HEK293 (cell line): ENCODE results near the gene C7orf57.

Source experiments
- CTCF ChIA-PET: fragments of 350-600 bp; formaldehyde crosslinking; extraction: SDS; loops from one replicate; lab custom pipeline; 2021; ENCODE audit warnings: antibody characterized with exemption; lab: Yijun Ruan, JAX
- POLR2A ChIA-PET: fragments of 300-600 bp; formaldehyde crosslinking; extraction: SDS; loops from one replicate; lab custom pipeline; 2020; ENCODE audit warnings: antibody characterized with exemption, inconsistent platforms; lab: Yijun Ruan, JAX
- H3K27ac ChIP-seq: fragments of 200-500 bp; sonication (Bioruptor generic); 2 replicates; pipeline ENCODE4 v1.5.1; 2014; ENCODE audit warnings: low read depth, low read length, control low read depth, inconsistent platforms; ENCODE audit errors: extremely low read depth
- H3K36me3 ChIP-seq, 2 experiments: fragments of 200-500 bp in 1 of 2; sonication (Bioruptor generic) in 1 of 2; 1 replicate in 1 of 2; 2 replicates in 1 of 2; pipeline ENCODE4 v1.5.1; 2014 to 2017; ENCODE audit warnings: inconsistent platforms in 2 of 2, low read length in 2 of 2; ENCODE audit not compliant: control insufficient read depth in 2 of 2, insufficient read depth in 1 of 2
- H3K4me1 ChIP-seq: fragments of 200-500 bp; sonication (Bioruptor generic); 2 replicates; pipeline ENCODE4 v1.5.1; 2014; ENCODE audit warnings: mild to moderate bottlenecking, low read length, inconsistent platforms; ENCODE audit not compliant: control insufficient read depth, insufficient read depth
- H3K4me3 ChIP-seq: 2 replicates; pipeline ENCODE4 v1.5.1; 2011; ENCODE audit warnings: low read depth, mild to moderate bottlenecking, control low read depth, low read length, moderate library complexity
- H3K9me3 ChIP-seq: fragments of 200-500 bp; sonication (Bioruptor generic); 2 replicates; pipeline ENCODE4 v1.5.1; 2014; ENCODE audit warnings: low read depth, low read length, inconsistent platforms; ENCODE audit not compliant: control insufficient read depth, insufficient read depth
- EGR2 ChIP-seq: fragments of 450-650 bp; formaldehyde crosslinking; IDR thresholded peaks from 2 replicates; pipeline ENCODE4 v1.5.1; 2016; ENCODE audit warnings: low read depth, missing biosample characterization, missing genetic modification characterization
- MZF1 ChIP-seq: fragments of 450-650 bp; formaldehyde crosslinking; IDR thresholded peaks from 2 replicates; pipeline ENCODE4 v1.5.1; 2017; ENCODE audit warnings: missing biosample characterization, missing genetic modification characterization, borderline replicate concordance
- PRDM1 ChIP-seq: fragments of 450-650 bp; formaldehyde crosslinking; IDR thresholded peaks from 2 replicates; pipeline ENCODE4; 2016; ENCODE audit warnings: missing biosample characterization, missing genetic modification characterization
- SCRT1 ChIP-seq: fragments of 450-650 bp; formaldehyde crosslinking; IDR thresholded peaks from 2 replicates; pipeline ENCODE4 v1.5.1; 2016; ENCODE audit warnings: missing biosample characterization, missing genetic modification characterization, borderline replicate concordance
- SCRT2 ChIP-seq: fragments of 450-650 bp; formaldehyde crosslinking; IDR thresholded peaks from 2 replicates; pipeline ENCODE4 v1.5.1; 2016; ENCODE audit warnings: missing biosample characterization, missing genetic modification characterization
- TRIM28 ChIP-seq: IDR thresholded peaks from 2 replicates; pipeline ENCODE4 v1.6.1; 2011; ENCODE audit warnings: low read length, control low read depth, borderline replicate concordance
- YY2 ChIP-seq: fragments of 450-650 bp; formaldehyde crosslinking; IDR thresholded peaks from 2 replicates; pipeline ENCODE4 v1.5.1; 2016; ENCODE audit warnings: missing biosample characterization, missing genetic modification characterization
- ZBTB48 ChIP-seq: fragments of 450-650 bp; formaldehyde crosslinking; IDR thresholded peaks from 2 replicates; pipeline ENCODE4 v1.5.1; 2016; ENCODE audit warnings: missing biosample characterization, missing genetic modification characterization
- ZFP37 ChIP-seq: fragments of 450-650 bp; formaldehyde crosslinking; IDR thresholded peaks from 2 replicates; pipeline ENCODE4 v1.5.1; 2016; ENCODE audit warnings: missing biosample characterization, missing genetic modification characterization
- ZNF211 ChIP-seq: fragments of 450-650 bp; formaldehyde crosslinking; IDR thresholded peaks from 2 replicates; pipeline ENCODE4 v1.5.1; 2016; ENCODE audit warnings: low read depth, missing biosample characterization, missing genetic modification characterization
- ZNF239 ChIP-seq: fragments of 450-650 bp; formaldehyde crosslinking; IDR thresholded peaks from 2 replicates; pipeline ENCODE4 v1.5.1; 2016; ENCODE audit warnings: missing biosample characterization, missing genetic modification characterization
- ZNF24 ChIP-seq: fragments of 450-650 bp; formaldehyde crosslinking; IDR thresholded peaks from 2 replicates; pipeline ENCODE4 v1.5.1; 2016; ENCODE audit warnings: missing biosample characterization, missing genetic modification characterization
- ZNF555 ChIP-seq: fragments of 450-650 bp; formaldehyde crosslinking; conservative IDR thresholded peaks from 2 replicates; pipeline ENCODE4 v1.5.1; 2017; ENCODE audit warnings: missing biosample characterization, mild to moderate bottlenecking, missing genetic modification characterization, inconsistent platforms
- ZNF629 ChIP-seq: fragments of 450-650 bp; formaldehyde crosslinking; IDR thresholded peaks from 2 replicates; pipeline ENCODE4 v1.5.1; 2017; ENCODE audit warnings: missing biosample characterization, missing genetic modification characterization
- ZNF658 ChIP-seq: fragments of 450-650 bp; formaldehyde crosslinking; IDR thresholded peaks from 2 replicates; pipeline ENCODE4; 2016; ENCODE audit warnings: missing biosample characterization, missing genetic modification characterization
- ZNF701 ChIP-seq: fragments of 450-650 bp; formaldehyde crosslinking; IDR thresholded peaks from 2 replicates; pipeline ENCODE4 v1.5.1; 2016; ENCODE audit warnings: missing biosample characterization, missing genetic modification characterization
- ZNF747 ChIP-seq: fragments of 450-650 bp; formaldehyde crosslinking; IDR thresholded peaks from 2 replicates; pipeline ENCODE4 v1.5.1; 2016; ENCODE audit warnings: missing biosample characterization, missing genetic modification characterization
- ZSCAN23 ChIP-seq: fragments of 450-650 bp; formaldehyde crosslinking; IDR thresholded peaks from 2 replicates; pipeline ENCODE4 v1.5.1; 2016; ENCODE audit warnings: missing biosample characterization, missing genetic modification characterization
- TF ChIP-seq, protein P1 (sequence below): fragments of 450-650 bp; formaldehyde crosslinking; IDR thresholded peaks from 2 replicates; pipeline ENCODE4 v1.5.1; 2016; ENCODE audit warnings: missing biosample characterization, missing genetic modification characterization
- TF ChIP-seq, protein P2 (sequence below): fragments of 450-650 bp; formaldehyde crosslinking; optimal IDR thresholded peaks from 2 replicates; pipeline ENCODE3; 2016; ENCODE audit warnings: missing biosample characterization, mild to moderate bottlenecking, missing genetic modification characterization
- TF ChIP-seq, protein P3 (sequence below): fragments of 450-650 bp; formaldehyde crosslinking; IDR thresholded peaks from 2 replicates; pipeline ENCODE4 v1.5.1; 2017; ENCODE audit warnings: missing biosample characterization, missing genetic modification characterization
- TF ChIP-seq, protein P4 (sequence below): fragments of 450-650 bp; formaldehyde crosslinking; IDR thresholded peaks from 2 replicates; pipeline ENCODE4 v1.5.1; 2017; ENCODE audit warnings: missing biosample characterization, missing genetic modification characterization
- TF ChIP-seq, protein P5 (sequence below): fragments of 450-650 bp; formaldehyde crosslinking; IDR thresholded peaks from 2 replicates; pipeline ENCODE4 v1.5.1; 2016; ENCODE audit warnings: missing biosample characterization, missing genetic modification characterization

The C7orf57 gene

DNA sequence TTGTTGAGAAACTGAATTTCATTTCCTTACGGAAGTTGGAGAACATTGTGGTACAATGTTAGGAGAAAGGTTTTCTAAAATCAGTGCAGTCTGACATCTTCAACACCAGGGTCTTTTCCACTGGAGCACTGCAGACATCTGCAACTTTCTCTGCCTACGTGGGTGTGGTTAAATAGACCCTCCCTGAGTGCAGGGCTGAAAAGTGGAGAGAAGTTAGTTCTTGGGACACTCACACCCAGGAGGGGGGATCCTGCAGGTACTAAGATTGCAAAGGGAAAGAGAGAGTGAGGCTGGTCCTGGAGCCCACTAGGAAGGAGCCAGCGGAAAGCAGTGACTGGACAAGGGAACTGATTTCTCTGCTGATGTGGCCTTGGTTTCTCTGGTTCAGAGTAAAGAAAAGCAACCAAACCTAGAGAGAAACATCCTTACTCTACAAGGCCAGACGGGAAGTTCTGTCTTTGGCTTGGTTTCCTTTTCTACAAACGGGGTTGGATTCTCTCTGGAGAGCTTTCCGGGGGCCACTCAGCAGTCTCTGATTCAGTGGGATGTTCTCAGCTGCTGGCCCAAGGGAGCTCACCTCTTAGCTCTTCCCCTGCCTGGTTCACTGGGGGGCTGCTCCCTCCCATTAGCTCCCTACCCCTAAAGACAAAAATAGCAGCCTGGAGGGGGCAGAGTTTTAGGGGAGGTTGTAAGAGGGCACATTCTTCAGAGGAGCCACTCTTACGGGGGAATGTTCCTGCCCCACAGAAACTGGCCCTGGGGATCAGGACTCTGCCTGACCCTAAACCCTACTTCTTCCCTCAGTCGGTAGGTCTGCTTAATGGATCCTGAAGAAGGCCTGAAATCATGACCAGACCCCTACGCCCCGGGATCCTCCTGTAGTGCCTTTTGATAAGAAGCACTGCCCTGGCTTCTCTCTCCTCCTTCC, 56.4 kb downstream of the C7orf57 start:
- H3K27ac ChIP-seq, result no peak overlapping the region
- H3K4me3 ChIP-seq, result no peak overlapping the region
- TF ChIP-seq MZF1 (tag by site-specific recombination), result no peak
- TF ChIP-seq PRDM1, result peak; percentile 6; the same call in 1 of the 2 replicates
- peaks cover 0 to 42% of the 10 kb centered on the region in 2 experiments; a peak in 2 of 3 replicates for H3K36me3 ChIP-seq
- CTCF ChIA-PET, result interaction anchor here (0.6 to 2.5 kb wide), 4 partner anchors 10 to 104 kb away, joined by 3 to 10 read pairs (median 5); no protein-coding TSS in a partner anchor
- POLR2A ChIA-PET, result interaction anchor here (0.8 to 1.5 kb wide), 5 partner anchors 12 to 102 kb away, joined by 3 to 5 read pairs (median 3); partner anchors contain the start of gene C7orf57
- no peaks in the 10 kb centered on the region for H3K9me3 ChIP-seq
- H3K4me1 ChIP-seq, result no peaks in the 10 kb centered on the region; the same call in 1 of the 2 replicates

DNA sequence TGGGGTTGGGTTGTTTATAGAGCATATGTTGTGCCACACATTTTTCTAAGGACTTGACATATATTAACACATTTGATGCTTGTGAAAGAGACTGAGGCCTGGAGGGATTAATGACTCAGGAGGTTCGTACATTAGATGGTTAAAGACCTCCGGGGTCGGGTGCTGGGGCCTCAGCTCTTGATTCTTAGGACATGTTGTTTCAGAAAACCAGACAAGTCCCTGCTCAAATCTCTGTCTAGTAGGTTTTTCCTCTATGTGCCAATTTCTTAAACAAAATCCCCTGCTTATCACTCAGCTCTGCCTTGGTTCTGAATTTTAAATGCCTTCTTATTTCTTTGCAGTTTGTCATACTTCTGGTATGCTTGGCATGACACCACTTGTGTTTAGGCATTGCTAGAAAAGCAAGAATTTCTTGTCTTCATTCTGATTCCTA, 59.5 kb downstream of the C7orf57 start:
- H3K27ac ChIP-seq, result no peak overlapping the region
- CTCF ChIA-PET, result interaction anchor here (1.7 kb wide), 1 partner anchor 103 kb away, joined by 7 read pairs; no protein-coding TSS in a partner anchor

DNA sequence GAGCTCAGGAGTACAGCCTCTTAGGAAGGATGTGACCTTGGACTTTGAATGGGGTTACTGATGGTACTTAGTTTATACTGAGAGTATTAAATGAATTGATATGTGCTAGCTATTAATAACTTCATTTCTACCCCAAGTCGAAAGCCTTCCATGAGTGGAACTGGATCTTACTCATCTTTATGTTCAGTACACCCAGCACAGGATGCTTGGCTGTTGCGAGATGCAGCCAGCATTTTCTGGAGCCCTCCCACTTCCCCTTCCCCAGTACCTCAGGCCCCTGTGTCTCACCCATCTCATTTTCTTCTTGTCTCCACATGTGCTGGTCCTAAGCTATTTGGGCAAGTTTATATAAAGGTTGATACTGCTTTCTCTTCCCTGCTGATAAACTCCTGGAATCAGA, 60.9 kb downstream of the C7orf57 start:
- ChIA-PET POLR2A (no interaction called here), CTCF (interaction anchor here (1.0 to 1.7 kb wide), 3 partner anchors 12 to 107 kb away, joined by 3 to 7 read pairs (median 4); no protein-coding TSS in a partner anchor)
- TF ChIP-seq SCRT2 (no peak), ZFP37 (tag by site-specific recombination) (no peak), TRIM28 (no peak), ZNF629 (tag by site-specific recombination) (no peak), ZNF658 (tag by site-specific recombination) (no peak), YY2 (no peak), ZNF211 (tag by site-specific recombination) (no peak), ZNF555 (tag by site-specific recombination) (no peak), SCRT1 (tag by site-specific recombination) (no peak), ZSCAN23 (no peak), ZNF24 (tag by site-specific recombination) (no peak)
- TF ChIP-seq, protein P1, sequence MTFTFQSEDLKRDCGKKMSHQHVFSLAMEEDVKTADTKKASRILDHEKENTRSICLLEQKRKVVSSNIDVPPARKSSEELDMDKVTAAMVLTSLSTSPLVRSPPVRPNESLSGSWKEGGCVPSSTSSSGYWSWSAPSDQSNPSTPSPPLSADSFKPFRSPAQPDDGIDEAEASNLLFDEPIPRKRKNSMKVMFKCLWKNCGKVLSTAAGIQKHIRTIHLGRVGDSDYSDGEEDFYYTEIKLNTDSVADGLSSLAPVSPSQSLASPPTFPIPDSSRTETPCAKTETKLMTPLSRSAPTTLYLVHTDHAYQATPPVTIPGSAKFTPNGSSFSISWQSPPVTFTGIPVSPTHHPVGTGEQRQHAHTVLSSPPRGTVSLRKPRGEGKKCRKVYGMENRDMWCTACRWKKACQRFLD (tag by site-specific recombination), result no peak
- TF ChIP-seq, protein P2, sequence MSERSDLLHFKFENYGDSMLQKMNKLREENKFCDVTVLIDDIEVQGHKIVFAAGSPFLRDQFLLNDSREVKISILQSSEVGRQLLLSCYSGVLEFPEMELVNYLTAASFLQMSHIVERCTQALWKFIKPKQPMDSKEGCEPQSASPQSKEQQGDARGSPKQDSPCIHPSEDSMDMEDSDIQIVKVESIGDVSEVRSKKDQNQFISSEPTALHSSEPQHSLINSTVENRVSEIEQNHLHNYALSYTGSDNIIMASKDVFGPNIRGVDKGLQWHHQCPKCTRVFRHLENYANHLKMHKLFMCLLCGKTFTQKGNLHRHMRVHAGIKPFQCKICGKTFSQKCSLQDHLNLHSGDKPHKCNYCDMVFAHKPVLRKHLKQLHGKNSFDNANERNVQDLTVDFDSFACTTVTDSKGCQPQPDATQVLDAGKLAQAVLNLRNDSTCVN (tag by site-specific recombination), result no peak
- TF ChIP-seq, protein P3, sequence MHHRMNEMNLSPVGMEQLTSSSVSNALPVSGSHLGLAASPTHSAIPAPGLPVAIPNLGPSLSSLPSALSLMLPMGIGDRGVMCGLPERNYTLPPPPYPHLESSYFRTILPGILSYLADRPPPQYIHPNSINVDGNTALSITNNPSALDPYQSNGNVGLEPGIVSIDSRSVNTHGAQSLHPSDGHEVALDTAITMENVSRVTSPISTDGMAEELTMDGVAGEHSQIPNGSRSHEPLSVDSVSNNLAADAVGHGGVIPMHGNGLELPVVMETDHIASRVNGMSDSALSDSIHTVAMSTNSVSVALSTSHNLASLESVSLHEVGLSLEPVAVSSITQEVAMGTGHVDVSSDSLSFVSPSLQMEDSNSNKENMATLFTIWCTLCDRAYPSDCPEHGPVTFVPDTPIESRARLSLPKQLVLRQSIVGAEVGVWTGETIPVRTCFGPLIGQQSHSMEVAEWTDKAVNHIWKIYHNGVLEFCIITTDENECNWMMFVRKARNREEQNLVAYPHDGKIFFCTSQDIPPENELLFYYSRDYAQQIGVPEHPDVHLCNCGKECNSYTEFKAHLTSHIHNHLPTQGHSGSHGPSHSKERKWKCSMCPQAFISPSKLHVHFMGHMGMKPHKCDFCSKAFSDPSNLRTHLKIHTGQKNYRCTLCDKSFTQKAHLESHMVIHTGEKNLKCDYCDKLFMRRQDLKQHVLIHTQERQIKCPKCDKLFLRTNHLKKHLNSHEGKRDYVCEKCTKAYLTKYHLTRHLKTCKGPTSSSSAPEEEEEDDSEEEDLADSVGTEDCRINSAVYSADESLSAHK, result no peak
- TF ChIP-seq, protein P4, sequence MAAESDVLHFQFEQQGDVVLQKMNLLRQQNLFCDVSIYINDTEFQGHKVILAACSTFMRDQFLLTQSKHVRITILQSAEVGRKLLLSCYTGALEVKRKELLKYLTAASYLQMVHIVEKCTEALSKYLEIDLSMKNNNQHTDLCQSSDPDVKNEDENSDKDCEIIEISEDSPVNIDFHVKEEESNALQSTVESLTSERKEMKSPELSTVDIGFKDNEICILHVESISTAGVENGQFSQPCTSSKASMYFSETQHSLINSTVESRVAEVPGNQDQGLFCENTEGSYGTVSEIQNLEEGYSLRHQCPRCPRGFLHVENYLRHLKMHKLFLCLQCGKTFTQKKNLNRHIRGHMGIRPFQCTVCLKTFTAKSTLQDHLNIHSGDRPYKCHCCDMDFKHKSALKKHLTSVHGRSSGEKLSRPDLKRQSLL (tag by site-specific recombination), result no peak
- Histone ChIP-seq H3K4me1 (no peaks in the 10 kb centered on the region), H3K36me3 (peaks cover 5 to 72% of the 10 kb centered on the region in 2 experiments; a peak in 2 of 3 replicates), H3K27ac (no peak overlapping the region), H3K4me3 (no peak overlapping the region), H3K9me3 (no peaks in the 10 kb centered on the region)

More for the DNA sequence above, 59.5 kb downstream of the C7orf57 start:
- H3K36me3 ChIP-seq, result peaks cover 5 to 70% of the 10 kb centered on the region in 2 experiments; a peak in 2 of 3 replicates
- no peaks in the 10 kb centered on the region for H3K9me3 ChIP-seq
- H3K4me3 ChIP-seq, result no peak overlapping the region
- POLR2A ChIA-PET, result interaction anchor here (1.5 kb wide), 1 partner anchor 10 kb away, joined by 4 read pairs; no protein-coding TSS in a partner anchor
- H3K4me1 ChIP-seq, result no peaks in the 10 kb centered on the region
- TF ChIP-seq ZNF701 (tag by site-specific recombination), result no peak
- TF ChIP-seq, protein P5, sequence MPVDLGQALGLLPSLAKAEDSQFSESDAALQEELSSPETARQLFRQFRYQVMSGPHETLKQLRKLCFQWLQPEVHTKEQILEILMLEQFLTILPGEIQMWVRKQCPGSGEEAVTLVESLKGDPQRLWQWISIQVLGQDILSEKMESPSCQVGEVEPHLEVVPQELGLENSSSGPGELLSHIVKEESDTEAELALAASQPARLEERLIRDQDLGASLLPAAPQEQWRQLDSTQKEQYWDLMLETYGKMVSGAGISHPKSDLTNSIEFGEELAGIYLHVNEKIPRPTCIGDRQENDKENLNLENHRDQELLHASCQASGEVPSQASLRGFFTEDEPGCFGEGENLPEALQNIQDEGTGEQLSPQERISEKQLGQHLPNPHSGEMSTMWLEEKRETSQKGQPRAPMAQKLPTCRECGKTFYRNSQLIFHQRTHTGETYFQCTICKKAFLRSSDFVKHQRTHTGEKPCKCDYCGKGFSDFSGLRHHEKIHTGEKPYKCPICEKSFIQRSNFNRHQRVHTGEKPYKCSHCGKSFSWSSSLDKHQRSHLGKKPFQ (tag by site-specific recombination), result no peak
- TF ChIP-seq EGR2 (tag by site-specific recombination), result no peak
- no peak for TF ChIP-seq MZF1 (tag by site-specific recombination)
- TF ChIP-seq ZBTB48 (tag by site-specific recombination), result no peak
- no peak for TF ChIP-seq ZNF747
- no peak for TF ChIP-seq ZNF239 (tag by site-specific recombination)
- TF ChIP-seq PRDM1, result no peak
